T-helper 2 cell treated with Interferon-gamma antibody and Interleukin-4, amounts not matched to agents 5 μg/mL and 100 μg/mL, for 36 hours (primary cell): Measurements from ENCODE around the gene ATP5ME.
"Not testable (repeated sequence)": the region's sequence is repeated elsewhere in the genome, so short reads cannot be mapped to it uniquely, and the experiment has no call there.

ENCODE experiments used
- DNase-seq: peaks from one replicate; pipeline ENCODE4 v3.0.0; 2021; ENCODE audit warnings: low spot score
- H3K27ac Mint-ChIP-seq: one replicate; pipeline ENCODE4 v1.8.0; 2021; ENCODE audit warnings: mild to moderate bottlenecking, mixed read lengths
- H3K27me3 Mint-ChIP-seq: one replicate; pipeline ENCODE4 v1.8.0; 2021; ENCODE audit warnings: low read depth, mixed read lengths
- H3K36me3 Mint-ChIP-seq: one replicate; pipeline ENCODE4 v1.8.0; 2021; ENCODE audit warnings: low read depth, mixed read lengths
- H3K4me1 Mint-ChIP-seq: one replicate; pipeline ENCODE4 v1.8.0; 2021; ENCODE audit warnings: low read depth, mixed read lengths
- H3K4me3 Mint-ChIP-seq: one replicate; pipeline ENCODE4 v1.8.0; 2022; ENCODE audit warnings: mild to moderate bottlenecking, moderate library complexity, mixed read lengths
- H3K9me3 Mint-ChIP-seq: one replicate; pipeline ENCODE4 v1.8.0; 2021; ENCODE audit warnings: mixed read lengths

The ATP5ME gene

DNA sequence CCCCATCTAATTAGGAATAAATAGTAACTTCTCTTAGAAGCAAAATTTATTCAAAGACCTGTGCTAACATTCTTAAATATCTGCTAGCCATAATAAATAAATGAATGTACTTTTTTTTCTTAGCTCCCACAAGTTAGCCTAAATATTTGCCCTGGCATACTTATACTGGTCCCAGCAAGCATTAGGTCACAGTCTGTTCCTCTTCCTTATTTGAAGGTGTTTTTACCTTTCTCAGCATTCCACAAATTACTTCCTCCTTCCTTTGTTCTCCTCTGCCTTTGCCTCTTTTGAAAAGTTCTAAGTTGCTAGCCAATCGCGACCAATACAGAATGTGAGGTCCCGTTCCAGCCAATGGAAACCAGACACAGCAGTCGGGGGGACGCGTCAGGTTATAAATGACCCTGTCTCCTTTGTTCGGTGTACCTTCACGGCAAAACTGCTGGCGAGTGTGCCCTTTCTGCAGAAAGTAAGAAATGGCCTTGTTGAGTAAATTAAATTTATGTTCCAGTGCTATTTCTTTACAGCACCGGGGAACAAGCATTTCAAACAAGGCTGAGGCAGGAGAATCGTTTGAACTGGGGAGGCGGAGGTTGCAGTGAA is 20.4 kb upstream of the ATP5ME start:
- not testable (repeated sequence) for H3K4me1 Mint-ChIP-seq, H3K4me3 Mint-ChIP-seq, H3K36me3 Mint-ChIP-seq, DNase-seq, H3K27ac Mint-ChIP-seq, H3K9me3 Mint-ChIP-seq
- peaks cover 26% of the 10 kb centered on the region for H3K27me3 Mint-ChIP-seq

DNA sequence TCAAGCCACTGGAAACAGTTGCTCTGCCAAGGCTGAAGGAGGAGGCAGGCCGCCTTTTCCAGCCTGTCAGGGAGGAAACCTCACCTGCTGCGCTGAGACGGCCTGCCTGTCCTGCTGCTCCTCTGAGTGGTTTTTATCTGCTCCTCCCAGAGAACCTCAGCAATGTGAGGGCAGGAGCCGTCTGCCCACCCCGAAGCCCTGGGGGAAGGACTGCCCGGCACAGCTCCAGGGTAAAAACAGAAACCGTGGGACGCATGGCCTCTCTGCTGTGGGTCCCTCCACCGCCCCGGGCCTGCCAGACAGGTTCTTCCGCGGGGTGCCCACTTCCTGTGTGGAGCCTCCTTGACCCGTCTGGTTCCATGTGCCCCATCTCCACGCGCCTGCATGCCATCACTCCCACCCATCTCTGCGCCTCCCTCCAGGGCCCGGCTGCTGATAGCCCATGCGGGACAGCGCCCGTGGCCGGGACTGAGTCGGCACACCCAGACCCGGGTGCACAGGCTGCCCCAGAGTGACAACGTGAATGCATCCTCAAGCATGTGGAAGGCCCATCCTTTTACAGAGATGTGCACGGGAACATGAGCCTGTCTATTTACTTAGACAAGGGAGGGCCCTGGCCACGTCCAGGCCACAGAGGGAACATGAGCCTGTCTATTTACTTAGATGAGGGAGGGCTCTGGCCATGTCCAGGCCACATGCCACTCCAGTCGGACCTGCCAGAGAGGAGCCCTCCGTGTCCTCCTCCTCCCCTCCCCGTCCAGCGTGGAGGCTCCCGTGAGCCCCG is 18.9 kb upstream of the ATP5ME start:
- Mint-ChIP-seq H3K9me3 (no peaks in the 10 kb centered on the region), H3K4me3 (no peak overlapping the region), H3K4me1 (no peaks in the 10 kb centered on the region), H3K27me3 (peaks cover 28% of the 10 kb centered on the region), H3K27ac (no peak overlapping the region), H3K36me3 (no peaks in the 10 kb centered on the region)
- no peak for DNase-seq

DNA sequence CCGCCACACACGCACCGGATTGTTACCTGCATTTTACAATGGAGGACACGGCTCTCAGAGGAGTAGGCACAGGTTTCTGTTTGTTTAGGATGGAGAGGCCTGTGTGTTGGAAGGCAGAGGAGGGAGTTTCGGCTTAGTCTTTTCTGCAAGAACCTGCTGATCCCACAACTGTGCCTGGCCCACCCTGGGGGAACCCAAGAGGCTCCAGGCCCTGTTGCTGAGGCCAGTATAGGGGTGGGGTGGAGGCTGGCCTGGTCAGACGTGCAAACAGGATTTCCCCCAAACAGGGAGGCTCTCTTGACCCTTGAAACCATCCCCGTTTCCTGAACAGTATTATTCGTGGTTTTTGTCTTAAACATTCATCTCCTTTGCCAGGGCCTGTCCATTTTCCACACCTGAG is 15.6 kb upstream of the ATP5ME start:
- Mint-ChIP-seq H3K36me3 (no peaks in the 10 kb centered on the region), H3K27ac (no peak overlapping the region), H3K4me3 (no peak overlapping the region), H3K27me3 (peaks cover 31% of the 10 kb centered on the region), H3K9me3 (no peaks in the 10 kb centered on the region), H3K4me1 (no peaks in the 10 kb centered on the region)
- no peak for DNase-seq

- Mint-ChIP-seq H3K27ac (no peak within 1 kb of the TSS), H3K9me3 (no peaks in the 10 kb centered on the region), H3K27me3 (peaks cover 24% of the 10 kb centered on the region), H3K4me1 (no peaks in the 10 kb centered on the region), H3K4me3 (no peak within 1 kb of the TSS), H3K36me3 (no peaks in the 10 kb centered on the region)
- no peak for DNase-seq
Measured at GRCh38 chr4:688854-689681, 15.0 kb upstream of the ATP5ME start, which contains the start of gene SLC49A3. Gene SLC49A3, minus strand, starts transcription at chr4:689151. Its CDS starts 24 bp downstream, at chr4:689127.

DNA sequence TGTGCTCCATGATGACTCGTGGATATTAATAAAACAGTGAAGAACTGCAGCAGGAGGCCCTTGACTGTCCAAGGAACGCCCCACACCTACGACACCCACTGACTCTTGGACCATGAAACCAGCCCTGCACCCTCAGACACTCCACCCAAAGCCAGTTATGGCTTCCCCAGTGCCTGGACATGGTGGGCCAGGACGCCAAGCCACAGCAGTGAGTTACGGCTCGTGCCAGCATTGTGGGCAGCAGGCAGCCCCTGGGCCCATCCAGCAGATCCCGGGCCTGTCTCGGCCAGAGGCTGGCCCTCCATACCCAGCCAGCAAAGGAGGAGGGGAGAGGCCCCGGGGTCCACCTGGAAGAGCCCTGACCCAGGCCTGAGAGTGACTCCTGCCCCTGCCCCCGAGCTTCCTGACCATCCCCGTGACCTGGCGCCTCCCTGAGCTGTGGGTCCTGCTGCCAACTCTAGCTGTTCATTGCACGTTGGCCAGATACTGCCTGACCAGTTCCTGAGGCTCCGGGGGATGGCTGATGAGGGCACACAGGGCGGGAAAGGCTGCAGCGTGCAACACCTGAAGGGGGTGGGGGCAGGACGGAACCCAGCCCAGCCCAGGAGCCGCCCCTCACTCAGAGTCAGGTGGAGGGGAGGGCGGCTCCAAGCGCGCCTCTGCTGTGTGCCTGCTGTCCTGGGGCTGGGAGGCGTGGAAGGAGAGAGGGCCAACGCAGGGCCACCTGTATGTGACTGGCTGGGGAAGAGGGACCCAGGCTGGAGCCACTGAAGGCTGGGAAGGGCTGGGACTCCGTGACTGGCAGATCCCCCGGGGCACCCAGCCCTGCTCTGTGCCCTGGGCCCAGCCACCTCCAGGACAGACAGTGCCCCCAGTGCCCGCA is 14.1 kb upstream of the ATP5ME start:
- Mint-ChIP-seq H3K36me3 (no peaks in the 10 kb centered on the region), H3K27me3 (peaks cover 19% of the 10 kb centered on the region), H3K4me1 (no peaks in the 10 kb centered on the region), H3K4me3 (no peak overlapping the region), H3K27ac (no peak overlapping the region), H3K9me3 (no peaks in the 10 kb centered on the region)
- DNase-seq, result no peak

GRCh38 chr4:687048-687970 is 13.2 kb upstream of the ATP5ME start:
- no peak for DNase-seq
- H3K36me3 Mint-ChIP-seq, result no peaks in the 10 kb centered on the region
- no peak overlapping the region for H3K27ac Mint-ChIP-seq
- no peaks in the 10 kb centered on the region for H3K4me1 Mint-ChIP-seq
- no peak overlapping the region for H3K4me3 Mint-ChIP-seq
- H3K9me3 Mint-ChIP-seq, result no peaks in the 10 kb centered on the region
- H3K27me3 Mint-ChIP-seq, result peaks cover 19% of the 10 kb centered on the region

- H3K4me1 Mint-ChIP-seq, result no peaks in the 10 kb centered on the region
- no peaks in the 10 kb centered on the region for H3K9me3 Mint-ChIP-seq
- no peak overlapping the region for H3K4me3 Mint-ChIP-seq
- H3K27me3 Mint-ChIP-seq, result peaks cover 16% of the 10 kb centered on the region
- H3K27ac Mint-ChIP-seq, result no peak overlapping the region
- no peaks in the 10 kb centered on the region for H3K36me3 Mint-ChIP-seq
- no peak for DNase-seq
Measured at GRCh38 chr4:686413-687040, 12.5 kb upstream of the ATP5ME start.

DNA sequence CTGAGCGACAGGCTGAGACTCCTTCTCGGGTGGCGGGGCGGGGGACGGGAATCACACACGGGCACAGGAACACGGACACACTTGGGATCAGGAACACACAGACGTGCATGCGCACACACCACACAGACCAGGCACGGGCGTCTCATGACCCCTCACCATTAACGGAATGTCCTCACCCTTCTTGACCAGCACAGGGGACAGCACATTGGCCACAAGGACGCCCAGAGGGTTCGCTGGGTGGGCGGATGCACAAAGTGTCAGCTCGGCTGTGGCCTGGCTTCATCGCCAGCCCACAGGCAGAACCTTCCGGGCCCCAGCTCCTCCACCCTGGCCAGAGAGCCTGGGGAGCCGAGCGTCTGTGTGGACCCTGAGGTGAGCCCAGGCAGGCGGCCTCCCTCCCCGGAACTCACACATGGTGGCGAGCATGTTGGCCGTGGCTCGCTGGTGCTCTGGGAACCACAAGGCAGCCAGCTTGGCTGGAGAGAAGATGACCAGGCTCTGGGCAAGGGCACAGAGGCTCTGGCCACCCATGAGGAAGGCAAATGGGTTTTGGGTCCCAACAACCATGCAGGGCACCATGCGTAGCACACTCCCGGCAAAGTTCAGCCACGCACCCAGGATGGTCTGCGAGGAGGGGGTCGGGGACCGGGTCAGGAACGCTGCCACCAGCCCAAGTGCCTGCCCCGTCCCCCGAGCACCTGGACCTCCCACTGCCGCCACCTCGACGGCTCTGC is 11.8 kb upstream of the ATP5ME start:
- Mint-ChIP-seq H3K4me3 (no peak overlapping the region), H3K4me1 (no peaks in the 10 kb centered on the region), H3K27ac (no peak overlapping the region), H3K27me3 (peaks cover 15% of the 10 kb centered on the region), H3K36me3 (no peaks in the 10 kb centered on the region), H3K9me3 (no peaks in the 10 kb centered on the region)
- no peak for DNase-seq

DNA sequence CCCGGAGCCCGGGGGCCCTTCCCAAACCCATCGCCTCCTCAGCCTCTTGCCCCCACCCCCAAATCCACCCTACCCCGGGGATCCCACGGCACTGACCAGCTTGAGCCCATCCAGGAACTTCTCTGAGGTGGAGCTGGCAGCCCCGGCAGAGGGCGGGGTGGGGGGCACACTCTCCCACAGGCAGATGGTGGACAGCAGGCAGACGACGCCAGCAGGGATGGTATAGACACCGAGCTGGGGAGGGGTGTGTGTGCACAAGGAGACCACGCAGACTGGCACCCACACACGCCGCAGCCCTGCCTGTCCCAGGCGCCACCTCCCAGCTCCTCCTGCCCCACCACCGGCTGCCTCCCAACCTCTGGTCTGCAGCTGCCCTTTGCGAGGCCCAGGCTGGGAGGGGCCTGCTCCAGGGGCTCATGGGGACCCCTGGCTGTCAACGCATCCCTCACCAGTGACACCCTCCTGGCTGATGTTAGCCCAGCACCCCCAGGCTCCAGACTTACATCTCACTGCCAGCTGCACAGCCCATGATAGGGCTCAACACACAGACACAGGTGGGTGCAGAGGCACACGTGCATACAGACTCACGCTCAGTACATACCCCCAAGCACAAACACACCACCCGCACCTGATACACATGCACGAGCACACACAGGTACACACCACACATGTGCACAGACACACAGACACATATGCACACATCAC is 10.7 kb upstream of the ATP5ME start:
- no peak overlapping the region for H3K4me3 Mint-ChIP-seq
- H3K9me3 Mint-ChIP-seq, result no peaks in the 10 kb centered on the region

GRCh38 chr4:683982-684622 is 10.0 kb upstream of the ATP5ME start:
- H3K4me1 Mint-ChIP-seq, result no peaks in the 10 kb centered on the region
- DNase-seq, result no peak
- peaks cover 5% of the 10 kb centered on the region for H3K27me3 Mint-ChIP-seq
- no peak overlapping the region for H3K27ac Mint-ChIP-seq
- H3K36me3 Mint-ChIP-seq, result no peaks in the 10 kb centered on the region
- no peaks in the 10 kb centered on the region for H3K9me3 Mint-ChIP-seq
- H3K4me3 Mint-ChIP-seq, result no peak overlapping the region

More for the DNA sequence above, 10.7 kb upstream of the ATP5ME start:
- Mint-ChIP-seq H3K4me1 (no peaks in the 10 kb centered on the region), H3K27ac (no peak overlapping the region), H3K27me3 (peaks cover 5% of the 10 kb centered on the region), H3K36me3 (no peaks in the 10 kb centered on the region)
- no peak for DNase-seq

GRCh38 chr4:683247-683897 is 9.3 kb upstream of the ATP5ME start:
- Mint-ChIP-seq H3K4me1 (no peaks in the 10 kb centered on the region), H3K27me3 (peaks cover 5% of the 10 kb centered on the region), H3K9me3 (no peaks in the 10 kb centered on the region), H3K36me3 (no peaks in the 10 kb centered on the region), H3K27ac (no peak overlapping the region), H3K4me3 (no peak overlapping the region)
- no peak for DNase-seq
